ENCODE results near the gene RAC2.

- TF ChIP-seq POLR2A (IDR thresholded peaks at IDR 0.05) (no peak), CTCF (IDR thresholded peaks at IDR 0.05 in 4 of 5, conservative IDR thresholded peaks at IDR 0.05 in 1 of 5) (no peak)
Observed at GRCh38 chr22:37206841-37207821, 36.9 kb downstream of the RAC2 start.

Data from gastrocnemius medialis (tissue), 4 donors.